NCI-H2107 (cell line): ENCODE data around the gene DYNLT4.
A peak's percentile ranks its signal among the peaks of the same experiment; 100 is the strongest.
"Not testable (repeated sequence)": the region's sequence is repeated elsewhere in the genome, so short reads cannot be mapped to it uniquely, and the experiment has no call there.

Source experiments
- DNase-seq: peaks from one replicate; lab custom pipeline; 2025; lab: John Stamatoyannopoulos, UW

Gene DYNLT4, protein sequence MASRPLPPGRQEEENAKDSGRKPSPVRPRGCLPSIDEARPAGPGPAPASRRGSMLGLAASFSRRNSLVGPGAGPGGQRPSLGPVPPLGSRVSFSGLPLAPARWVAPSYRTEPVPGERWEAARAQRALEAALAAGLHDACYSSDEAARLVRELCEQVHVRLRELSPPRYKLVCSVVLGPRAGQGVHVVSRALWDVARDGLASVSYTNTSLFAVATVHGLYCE

DNA sequence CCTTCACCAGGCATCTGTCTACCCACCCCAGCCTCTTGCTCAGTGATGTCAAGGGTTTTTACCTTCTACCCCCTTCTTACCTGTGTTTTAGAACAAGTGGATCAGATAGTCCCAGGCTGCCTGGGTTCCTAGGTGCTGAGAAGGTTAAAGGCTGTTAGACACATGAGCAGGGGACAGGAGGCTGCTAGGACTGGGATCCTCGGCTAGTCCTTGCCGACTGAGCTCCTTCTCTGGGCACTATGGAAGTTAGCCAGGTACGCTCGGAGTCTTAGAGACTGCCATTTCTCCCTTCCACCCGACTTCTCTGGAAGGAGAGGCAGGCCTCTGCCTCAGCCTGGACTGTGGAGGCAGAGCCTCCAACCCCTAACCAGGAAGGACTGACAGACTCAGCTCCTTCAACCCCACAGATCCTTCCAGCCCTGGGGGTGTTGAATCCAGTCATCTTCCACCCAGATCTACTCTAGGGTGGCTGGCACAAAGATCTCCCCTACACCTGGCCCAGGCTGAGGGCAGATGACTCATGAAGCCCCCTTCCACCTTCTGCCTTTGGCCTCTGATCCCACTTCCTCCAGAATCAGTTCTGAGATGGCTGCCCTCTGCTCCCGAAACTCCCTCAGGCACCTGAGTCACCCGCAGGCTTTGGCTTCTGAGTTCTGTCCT, at the start of gene DYNLT4:
TSS of gene DYNLT4 (minus strand) at position 648 of the 660 bp plus-strand sequence. CDS start 683 bp downstream, outside the sequence.
- no peak for DNase-seq

DNA sequence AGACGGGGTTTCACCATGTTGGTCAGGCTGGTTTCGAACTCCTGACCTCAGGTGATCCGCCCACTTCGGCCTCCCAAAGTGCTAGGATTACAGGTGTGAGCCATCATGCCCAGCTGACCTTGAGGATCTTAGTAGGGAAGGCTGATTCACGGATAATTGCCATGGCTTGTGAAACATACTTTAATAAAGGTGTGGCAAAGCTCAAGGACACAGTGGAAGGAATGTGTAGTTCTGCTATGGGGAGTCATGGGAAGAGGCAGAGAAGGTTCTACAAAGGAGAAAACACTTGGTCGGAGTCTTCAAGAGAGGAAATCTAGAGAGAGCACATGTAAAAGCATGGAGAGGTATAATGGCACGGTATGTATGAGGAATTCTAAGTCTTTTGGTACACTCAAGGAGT, 48.6 kb upstream of the DYNLT4 start:
- DNase-seq, result no peak

DNA sequence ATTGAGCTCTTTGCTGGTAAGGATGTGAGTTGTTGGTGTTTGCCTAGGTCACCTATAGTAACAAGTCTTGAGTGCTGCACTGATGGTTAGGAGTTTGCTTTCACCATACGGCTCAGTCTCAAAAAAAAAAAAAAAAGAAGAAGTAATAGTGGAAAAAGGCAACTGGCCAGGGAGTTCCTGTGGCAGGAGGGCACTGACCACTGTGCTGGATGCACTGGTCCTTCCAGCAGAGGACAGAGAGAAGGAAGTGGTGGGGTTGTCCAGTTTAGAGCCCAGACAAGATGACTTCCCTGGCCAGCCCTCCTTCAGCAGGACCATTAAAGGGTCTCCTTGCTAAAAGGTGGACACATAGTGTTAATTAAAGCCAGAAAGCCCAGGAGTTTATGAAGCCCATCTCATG, 47.8 kb upstream of the DYNLT4 start:
- no peak for DNase-seq

DNA sequence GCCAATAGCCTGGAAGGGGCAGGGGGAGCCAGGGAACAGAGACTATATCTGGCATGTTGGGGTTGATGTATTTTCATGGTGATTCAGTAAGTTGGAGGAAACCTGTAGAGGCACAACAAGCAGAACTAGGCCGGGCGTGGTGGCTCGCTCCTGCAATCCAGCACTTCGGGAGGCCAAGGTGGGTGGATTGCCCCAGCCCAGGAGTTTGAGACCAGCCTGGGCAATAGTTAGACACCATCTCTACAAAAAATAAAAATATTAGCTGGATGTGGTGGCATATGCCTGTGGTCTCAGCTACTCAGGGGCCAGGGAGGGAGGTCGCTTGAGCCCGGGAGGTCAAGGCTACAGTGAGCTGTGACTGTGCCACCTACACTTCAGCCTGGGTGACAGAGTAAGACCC, 46.0 kb upstream of the DYNLT4 start:
- no peak for DNase-seq

DNA sequence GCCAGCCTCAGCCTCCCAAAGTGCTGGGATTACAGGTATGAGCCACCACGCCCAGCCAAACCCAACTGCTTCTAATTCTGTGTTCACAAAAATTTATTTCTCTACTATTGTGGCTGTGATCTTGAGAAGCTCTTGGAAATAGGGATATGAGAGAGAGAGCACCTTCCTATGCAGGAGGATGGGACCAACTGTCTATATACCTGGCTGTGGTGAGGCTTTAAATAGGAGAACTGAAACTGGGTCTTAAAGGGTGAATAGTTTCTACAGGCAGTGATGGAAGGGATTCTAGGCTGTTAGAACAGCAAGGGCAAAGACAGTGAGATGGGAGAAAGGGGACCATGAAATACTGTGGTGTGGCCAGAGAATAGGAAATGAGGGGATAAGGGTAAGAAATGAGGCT, 44.2 kb upstream of the DYNLT4 start:
- no peak for DNase-seq

DNA sequence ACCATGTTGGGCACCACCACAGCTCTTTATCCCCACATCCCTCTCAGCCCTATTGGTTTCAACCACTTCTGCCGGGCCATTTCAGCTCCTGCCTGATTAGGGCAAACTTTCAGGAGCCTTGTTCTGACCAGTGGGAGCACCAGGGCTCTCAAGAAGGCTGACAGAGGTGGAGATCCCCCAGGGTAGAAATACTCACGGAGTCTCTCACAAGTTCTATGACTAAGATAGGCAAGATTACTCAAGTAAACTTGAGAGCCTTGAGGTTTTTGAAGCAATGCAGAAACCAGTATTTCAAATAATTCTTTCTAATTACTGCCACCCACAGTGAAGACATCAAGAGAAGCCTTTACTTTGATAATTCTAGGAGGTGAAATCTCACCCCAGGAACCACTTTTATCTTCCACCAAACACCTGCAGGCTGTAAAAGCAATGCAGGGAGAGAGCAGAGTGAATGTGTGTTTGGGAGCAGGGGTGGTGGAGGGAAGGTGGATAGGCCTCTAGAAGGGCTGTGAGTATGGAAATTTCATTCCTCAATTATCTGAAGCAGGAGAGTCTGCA, 42.5 kb upstream of the DYNLT4 start:
- DNase-seq, result no peak

DNA sequence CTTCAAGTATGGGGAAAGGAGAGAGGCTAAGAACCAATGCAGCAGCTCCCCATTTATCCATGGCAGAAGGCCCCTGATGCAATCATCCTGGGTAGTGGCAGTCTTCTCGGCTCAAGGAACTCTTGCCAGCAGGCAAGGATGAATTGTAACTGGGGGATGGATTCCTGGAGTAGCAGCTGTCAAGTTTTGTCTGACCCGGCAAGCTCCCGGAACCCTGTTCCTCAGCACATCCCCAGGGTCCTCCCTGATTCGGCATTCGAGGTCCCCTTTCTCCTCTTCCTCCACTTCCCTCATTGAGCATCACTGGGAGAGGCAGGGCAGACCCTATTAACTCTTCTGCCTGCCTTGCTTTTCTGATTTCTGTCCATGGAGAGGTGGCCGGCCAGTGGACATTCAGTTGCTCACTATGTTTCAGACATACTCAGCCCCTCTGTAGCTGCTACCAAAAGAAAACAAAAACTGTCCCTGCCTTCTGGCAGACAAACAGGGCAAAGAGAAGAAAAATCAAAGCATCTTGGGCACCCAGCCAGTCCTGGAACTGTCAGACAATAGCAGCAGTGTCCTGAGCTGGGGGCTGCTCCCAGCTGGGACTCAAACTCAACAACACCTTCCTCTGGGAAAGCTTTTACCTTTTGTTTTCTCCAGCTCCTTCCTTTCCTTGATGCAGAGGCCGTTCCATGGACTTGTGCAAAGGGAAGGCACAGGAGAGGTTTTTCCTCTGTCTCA, 41.5 kb upstream of the DYNLT4 start:
- no peak for DNase-seq

DNA sequence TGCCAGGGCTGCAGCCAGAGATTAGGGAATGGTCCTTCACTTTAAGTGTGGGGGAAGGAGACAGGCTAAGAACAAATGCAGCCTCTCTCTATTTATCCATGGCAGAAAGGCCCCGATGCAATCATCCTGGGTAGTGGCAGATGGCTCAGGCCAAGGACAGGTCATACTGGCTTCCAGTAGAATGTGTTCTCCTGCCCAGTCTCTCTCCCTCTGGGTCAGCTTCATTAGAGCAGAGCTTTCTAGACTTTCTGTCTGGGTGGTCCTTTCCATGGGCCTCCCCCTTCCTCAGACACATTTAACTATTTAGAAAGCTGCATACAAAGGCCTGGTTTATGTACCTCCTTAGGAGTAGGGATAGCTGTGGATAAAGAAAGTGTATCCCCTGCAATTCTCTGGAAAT, 40.7 kb upstream of the DYNLT4 start:
- DNase-seq, result no peak

DNA sequence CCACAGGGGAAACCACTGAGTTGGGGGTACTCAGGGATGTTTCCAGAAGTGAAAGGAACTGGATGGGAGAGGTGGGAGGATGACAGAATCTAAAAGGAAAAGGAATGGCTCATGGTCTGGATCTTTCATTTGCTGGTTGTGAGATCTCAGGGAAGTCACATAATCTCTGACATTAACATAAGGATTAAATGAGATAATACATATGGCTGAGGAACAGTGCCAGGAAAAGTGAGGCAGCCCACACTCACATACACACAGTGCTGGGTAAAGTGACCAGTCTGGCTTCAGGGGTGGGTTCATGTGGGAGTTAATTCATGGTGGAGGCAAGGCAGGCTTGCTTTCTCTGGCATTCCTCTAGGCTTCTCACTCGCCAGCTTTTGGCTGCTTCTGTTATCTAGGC, 39.8 kb upstream of the DYNLT4 start:
- no peak for DNase-seq

DNA sequence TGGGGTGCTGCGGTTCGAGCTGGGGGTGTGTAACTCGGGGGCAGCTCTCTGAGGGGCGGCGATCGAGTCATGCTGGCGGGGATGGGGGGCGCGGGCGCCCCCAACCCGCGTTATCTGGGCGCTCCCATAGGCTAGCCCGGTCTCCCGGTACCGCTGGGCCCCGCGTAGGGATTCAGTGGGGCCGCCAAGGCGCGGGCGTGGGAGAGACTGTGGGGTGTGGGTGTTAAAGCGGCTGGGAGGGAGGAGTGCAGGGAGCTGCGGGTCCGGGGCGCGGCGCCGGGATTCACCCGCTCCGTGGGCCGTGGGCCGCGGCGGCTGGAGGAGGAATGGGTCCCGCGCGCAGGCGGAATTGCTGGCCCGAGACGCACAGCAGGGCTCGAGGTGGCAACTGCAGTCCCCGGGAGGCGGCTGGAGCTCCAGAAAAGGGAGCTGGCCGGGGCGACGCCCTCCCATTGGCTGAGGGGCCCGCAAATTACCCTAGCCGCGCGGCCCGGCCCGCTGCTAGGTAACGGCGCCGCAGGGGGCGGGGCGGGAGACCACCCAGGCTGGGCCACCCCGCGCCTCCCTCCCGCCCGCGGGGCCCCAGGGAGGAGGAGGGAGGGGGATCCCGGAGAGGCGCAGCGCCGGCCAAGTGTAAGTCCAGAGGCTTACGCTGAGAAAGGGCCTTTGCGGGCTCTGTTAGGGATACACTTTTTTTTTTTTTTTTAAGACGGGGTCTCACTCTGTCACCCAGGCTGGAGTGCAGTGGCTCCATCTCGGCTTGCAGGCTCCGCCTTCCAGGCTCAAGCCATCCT, 35.9 kb upstream of the DYNLT4 start, which contains the start of gene PTCH2:
TSS of gene PTCH2 (minus strand) at position 392 of the 794 bp plus-strand sequence. CDS start at position 71, 321 bp downstream.
- peak; percentile 39 for DNase-seq

DNA sequence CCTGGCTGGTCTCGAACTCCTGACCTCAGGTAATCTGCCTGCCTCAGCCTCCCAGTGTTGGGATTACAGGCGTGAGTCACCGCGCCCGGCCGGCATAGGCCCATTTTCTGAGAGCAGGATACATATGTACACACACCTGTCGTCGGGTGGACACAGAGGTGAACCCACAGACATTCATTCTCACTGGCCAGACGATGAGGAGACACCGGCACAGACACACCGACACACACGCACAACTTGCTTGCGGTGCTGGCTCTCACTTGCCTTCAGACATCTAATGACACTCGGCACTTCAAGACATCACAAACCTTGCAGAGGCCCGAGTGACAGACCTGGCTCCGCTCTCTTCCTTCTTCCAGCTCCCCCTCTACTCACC, 35.3 kb upstream of the DYNLT4 start:
- no peak for DNase-seq

DNA sequence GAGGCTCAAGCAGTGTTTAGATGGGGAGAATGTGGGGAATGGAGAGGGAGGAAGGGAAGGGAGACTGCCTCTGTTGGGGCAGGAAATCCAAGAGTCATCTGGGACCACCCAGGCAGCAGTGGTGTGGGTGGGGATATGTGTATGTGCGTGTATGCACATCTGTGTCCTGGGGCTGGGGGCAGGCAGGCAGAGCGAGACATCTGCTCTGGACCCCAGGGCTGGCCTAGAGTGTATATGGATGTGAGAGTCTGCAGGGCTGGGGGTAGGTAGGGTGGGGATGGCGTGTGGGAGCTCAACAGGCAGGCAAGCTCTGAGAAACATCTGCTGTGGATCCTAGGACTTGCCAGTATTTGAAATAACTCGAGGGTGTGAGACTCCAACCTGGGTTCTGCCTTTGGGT, 32.4 kb upstream of the DYNLT4 start:
- no peak for DNase-seq

DNA sequence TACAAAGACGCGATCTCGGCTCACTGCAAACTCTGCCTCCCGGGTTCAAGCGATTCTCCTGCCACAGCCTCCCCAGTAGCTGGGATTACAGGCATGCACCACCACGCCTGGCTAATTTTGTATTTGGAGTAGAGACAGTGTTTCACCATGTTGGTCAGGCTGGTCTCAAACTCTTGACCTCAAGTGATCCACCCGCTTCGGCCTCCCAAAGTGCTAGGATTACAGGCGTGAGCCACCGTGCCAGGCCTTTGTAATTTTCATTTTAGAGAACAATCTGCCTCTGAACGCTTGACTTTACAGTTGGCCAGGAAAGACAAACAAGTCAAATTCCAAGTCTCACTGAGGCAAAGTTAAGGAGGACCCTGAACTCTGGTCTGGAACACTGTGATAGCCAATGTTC, 31.1 kb upstream of the DYNLT4 start:
- not testable (repeated sequence) for DNase-seq

DNA sequence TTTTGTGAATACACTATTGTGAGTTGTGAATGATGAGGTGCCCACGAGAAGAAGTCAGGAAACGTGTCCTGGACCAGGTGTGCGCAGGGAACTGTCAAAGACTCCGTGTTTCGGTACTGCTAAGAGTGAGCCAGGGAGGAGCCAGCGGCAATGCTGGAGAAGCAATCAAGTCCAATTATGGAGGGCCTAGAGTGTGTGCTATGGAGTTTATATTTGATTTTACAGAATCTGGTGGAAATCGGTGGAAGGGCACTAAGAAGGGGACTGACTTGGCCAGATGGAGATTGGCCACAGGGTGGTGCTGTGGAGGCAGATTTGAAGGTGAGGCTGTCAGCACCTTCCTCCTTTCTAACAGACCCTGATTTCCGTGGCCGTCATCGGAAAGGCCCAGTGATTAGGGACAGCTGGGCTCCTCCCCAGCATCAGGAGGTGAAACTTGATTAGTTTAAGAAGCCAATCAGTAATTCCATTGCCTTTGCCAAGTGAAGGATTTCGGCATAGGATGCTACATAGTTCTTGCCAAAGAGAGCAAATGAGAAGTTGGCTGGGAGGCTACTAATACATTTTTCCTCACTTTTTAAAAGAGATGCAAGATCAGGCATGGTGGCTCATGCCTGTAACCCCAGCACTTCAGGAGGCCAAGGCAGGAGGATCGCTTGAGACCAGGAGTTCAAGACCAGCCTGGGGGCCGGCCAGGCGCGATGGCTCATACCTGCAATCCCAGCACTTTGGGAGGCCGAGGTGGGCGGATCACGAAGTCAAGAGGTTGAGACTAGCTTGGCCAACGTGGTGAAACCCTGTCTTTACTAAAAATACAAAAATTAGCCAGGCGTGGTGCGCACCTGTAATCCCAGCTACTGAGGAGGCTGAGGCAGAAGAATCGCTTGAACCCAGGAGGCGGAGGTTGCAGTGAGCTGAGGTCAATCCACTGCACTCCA, 28.9 kb upstream of the DYNLT4 start:
- peak; percentile 53 for DNase-seq

DNA sequence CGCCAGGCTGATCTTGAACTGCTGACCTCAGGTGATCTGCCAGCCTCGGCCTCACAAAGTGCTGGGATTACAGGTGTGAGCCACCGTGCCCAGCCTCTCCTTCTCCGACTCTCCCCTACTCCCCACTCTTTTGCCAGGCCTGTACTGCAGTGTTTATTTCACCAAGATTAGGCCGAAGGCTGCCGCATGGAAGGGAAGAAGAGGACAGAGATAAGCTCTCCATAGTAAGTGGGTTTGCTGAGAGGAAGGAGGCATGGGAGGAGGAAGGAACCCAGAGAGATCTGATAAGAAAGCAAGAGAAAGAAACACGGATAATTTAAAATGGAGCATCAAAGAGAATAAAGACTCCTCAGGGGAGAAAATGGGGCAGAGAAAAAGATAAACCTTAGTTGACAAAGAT, 27.2 kb upstream of the DYNLT4 start:
- DNase-seq, result no peak

DNA sequence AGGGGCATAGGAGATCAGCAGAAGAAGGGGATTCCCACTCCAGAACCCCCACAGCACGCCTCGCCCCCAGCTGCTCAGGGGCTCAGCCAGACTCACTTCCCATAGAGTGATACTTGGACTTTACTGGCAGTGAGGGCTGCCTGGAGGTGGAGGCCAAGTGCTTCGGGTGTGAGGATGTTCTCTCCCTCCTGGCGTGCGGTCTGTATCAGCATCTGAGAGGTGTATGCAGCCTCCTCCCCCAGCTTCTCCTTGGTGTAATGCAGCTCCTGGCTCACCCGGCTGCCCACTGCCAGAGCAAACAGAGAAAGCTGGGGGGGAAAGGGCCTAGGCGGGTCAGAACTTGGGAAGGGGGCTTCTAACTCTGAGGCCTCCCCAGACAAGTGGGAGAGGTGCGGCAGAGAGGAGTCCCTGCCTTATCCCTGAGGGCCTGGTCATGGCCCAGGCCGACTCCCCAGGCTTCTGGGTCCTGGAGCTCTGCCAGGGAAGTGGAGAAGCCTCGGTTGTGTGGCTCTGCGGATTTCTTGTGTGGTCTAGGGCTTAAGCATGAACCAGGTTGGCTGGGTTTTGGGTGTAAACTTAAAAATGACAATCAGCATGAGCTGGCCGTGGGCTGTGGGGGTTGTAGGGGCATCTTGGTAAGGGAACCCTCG, 25.0 kb upstream of the DYNLT4 start:
- no peak for DNase-seq

DNA sequence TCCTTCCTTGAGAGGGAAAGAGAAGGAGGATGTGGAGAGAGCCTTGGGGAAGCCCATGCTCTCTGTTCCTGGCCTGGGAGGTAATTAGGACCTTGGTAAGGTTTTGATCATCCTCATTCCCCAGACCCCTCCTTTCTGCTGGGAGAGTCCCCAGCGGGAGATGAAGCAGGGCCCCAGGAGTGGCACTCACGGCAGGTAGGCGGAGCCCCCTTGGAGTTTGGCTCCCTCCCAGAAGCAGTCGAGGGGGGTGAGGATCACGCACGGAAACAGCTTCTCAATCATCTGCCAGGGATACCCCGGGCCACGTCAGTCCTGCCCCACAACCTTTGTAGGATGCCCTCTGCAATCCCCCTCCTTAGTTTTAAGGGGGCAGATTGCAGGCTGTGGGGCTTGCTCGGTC, 24.4 kb upstream of the DYNLT4 start:
- DNase-seq, result no peak

DNA sequence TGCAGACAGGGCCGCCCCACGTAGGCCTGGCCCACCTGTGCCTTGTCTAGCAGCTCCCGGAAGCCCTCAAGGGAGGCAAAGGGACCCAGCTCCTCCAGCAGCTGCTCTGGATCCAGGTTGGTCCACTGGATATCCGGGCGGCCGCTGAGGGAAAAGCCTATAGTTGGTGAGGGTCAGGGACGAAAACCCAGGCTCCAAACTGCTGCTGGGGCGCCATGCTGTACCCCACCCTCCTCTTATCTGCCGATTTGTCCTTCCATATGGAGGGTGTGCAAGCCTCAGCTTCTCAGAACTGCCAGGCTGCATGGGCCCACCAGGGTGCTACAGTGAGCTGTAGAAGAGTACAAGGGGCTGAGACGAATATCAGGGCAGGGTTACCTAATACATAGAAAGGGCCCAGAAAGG, 23.8 kb upstream of the DYNLT4 start:
- DNase-seq, result no peak

DNA sequence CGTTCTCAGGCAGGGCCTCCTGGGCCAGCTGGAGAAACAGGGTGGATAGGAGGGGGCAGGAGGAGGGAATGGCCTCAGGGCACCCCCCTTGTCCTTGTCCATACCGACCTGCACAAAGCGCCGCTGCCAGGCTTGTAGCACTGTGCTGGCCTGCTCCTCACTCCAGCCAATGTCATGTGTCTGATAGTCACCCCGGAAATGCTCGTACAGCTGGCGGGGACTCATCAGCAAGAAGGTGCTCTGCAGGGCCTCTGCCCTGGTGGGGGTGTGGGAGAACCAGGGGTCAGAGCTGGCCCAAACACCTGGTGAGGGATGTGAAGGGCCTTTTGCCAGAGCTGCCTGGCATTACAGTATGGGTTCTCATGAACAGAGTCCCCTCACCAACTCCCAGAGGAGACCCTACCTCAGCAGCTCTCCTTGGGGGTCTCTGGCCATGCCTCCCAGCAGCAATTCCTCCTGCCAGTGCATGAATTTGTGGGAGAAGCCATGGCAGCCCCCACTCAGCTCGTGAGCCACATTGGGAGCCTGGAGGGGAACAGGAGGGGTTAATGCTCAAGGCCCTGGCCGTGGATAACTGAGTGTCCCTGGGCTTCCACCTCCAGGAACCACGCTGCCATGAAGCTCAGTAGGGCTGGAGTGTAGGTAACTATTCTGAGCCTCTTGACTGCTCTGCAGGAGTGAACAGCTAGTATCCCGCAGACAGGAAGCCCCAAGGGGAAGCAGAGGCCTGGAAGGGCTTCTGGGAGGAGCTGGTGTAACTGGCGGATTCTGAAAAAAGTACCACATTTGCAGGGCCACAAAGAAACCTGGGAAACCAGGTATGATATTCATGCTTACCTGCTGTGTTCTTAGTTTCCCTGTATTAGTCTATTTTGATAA, 22.6 kb upstream of the DYNLT4 start:
- DNase-seq, result no peak
